HTR-8/SVneo (cell line): Measurements from ENCODE around the gene SIGLEC8.
A peak's percentile ranks its signal among the peaks of the same experiment; 100 is the strongest.
"Not testable (repeated sequence)": the region's sequence is repeated elsewhere in the genome, so short reads cannot be mapped to it uniquely, and the experiment has no call there.

Source experiments
- DNase-seq: peaks from one replicate; pipeline ENCODE4 v3.0.0; 2011; ENCODE audit warnings: low spot score, mixed read lengths; ENCODE audit not compliant: insufficient read length
- FAIRE-seq: peaks from 2 replicates; lab custom pipeline; 2011; peaks lifted over from hg19 to GRCh38; lab: Jason Lieb, UNC

The SIGLEC8 gene

DNA sequence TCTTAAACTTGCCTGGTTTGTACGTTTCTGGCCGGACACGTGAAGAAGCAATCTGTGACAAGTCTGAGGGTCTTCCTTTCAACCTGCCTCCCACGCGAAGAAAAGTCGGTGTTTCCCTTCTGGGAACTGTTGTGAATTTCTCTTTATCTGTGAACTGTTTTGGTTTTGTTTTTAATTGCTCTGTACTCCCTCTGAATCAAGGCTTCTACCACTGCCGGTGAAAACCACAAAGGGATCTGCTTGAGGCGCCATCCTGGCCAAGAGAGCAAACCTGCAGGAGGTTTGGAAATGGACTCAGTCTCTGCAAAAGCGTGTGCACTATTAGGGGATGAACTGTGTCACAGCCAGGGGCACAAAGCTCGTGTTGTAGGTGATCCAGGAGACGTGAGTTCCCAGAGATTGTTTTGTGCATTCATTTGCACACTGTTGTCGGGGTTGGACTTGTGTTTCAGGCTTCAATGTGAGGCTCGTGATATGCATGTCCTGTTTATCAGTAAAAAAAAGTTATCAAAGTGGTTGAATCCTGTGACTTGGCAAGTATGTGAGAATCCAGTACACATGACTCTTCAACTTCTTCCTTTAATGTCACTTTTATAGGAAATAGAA is 9.7 kb downstream of the SIGLEC8 start:
- DNase-seq (no peak), FAIRE-seq (no peak)

DNA sequence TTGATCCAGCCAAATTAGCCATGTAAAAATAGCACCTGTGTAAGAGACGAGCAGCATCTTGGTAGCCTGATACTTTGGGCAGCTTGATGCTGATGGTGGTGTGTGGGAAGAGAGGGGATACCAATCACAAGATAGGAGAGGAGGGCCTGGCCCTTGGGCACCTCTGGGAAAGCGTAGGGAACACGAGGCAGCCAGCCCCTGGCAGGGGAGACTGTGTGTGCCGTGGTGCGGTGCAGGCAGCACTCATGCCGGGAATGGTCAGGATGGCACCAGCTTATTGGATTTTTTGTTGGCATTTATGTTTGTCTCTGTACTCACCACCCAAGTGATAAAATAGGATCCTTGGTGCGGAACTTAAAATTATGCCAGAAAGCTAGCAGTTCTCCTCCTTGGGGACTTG is 10.2 kb downstream of the SIGLEC8 start:
- FAIRE-seq (no peak), DNase-seq (no peak)

DNA sequence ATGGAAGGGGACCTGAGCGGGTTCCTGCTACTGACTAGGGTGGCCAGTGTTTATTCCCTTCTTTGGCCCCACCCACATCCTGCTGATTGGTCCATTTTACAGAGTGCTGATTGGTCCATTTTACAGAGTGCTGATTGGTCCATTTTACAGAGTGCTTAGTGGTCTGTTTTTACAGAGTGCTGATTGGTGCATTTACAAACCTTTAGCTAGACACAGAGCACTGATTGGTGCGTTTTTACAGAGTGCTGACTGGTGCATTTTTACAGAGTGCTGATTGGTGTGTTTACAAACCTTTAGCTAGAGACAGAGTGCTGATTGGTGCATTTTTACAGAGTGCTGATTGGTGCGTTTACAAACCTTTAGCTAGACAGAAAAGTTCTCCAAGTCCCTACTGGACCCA is 10.7 kb downstream of the SIGLEC8 start:
- not testable (repeated sequence) for FAIRE-seq, DNase-seq

DNA sequence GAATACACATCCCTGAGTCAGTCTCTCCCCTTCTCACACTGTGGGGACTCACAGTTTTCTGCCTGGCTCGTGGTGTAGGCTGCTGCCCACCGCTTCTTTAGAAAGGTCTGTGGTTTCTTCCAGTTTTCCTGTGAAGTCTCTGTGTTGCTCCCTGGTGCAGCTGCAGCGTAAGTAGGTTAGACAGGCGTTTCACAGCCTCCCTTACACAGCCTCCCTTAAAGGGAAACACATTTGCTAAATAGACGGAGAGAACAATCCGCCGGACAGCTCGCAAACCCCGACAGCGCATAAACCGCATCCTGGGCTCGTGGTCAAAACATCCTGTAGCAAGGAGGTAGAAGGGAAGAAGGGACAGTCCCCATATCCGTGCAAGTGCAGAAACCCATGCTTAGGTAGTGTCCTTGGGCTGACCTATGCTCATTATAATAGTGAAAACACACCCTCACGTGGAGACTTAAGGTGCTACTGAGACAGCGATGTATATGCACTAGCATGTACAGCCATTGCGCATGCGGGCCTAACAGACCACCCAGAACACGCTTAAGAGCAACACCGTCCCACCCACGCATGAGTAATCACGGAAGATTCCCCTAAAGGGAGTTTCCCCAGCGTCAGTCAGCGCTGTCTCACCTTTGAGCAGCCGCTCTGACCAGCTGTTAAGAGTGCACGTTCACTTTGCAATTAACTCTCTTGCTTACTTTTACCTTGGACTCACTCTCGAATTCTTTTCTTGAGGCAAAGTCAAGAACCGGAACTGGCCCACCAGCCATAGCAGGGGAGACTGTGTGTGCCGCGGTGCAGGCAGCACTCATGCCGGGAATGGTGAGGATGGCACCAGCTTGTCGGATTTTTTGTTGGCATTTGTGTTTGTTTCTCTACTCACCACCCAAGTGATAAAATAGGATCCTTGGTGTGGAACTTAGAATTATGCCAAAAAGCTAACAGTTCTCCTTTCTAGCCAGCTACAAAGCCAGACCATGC is 16.6 kb downstream of the SIGLEC8 start:
- FAIRE-seq: no peak
- no peak for DNase-seq

GRCh38 chr19:51440846-51441409 is 17.3 kb downstream of the SIGLEC8 start:
- no peak for FAIRE-seq

DNA sequence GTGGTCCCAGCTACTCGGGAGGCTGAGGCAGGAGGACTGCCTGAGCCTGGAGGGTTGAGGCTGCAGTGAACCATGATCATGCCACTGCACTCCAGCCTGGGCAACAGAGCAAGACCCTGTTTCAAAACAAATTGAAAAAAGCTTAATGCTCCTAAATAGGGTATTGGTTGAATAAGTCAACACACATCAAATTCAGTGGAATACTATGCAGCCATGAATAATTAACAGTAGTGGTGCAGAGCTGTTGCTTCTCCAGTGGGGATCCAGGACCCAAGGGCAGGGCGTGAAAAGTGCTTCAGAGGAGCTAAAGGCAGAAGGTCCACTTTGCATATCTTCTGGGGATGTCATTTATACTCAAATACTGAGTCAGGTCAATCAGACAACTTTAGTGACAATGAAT is 18.2 kb downstream of the SIGLEC8 start:
- DNase-seq: no peak
- no peak for FAIRE-seq

More at GRCh38 chr19:51440846-51441409, 17.3 kb downstream of the SIGLEC8 start:
- DNase-seq: no peak

DNA sequence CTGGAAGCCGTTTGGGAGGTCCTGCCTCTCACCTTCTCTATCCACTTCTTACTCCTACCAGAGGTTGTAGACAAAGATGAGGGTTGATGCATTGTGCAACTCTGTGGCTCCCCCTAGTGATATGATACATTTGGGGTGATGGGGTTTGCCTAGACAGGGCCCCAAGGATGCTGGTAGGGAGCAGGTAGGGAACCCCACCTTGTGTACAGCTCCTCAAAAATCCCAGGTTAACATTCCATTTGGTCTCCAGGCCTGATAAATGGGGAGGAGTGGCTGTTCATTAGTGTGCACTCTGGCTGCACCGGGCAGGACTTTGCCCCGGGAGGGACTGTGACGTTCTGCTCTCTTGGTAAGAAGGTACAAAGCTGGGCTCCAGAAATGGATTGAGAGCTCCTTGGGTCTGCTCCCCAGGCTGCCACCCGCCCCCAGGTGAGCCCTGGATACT is 19.2 kb downstream of the SIGLEC8 start:
- FAIRE-seq: no peak
- DNase-seq: no peak

- no peak for DNase-seq
These were observed 23.8 kb downstream of the SIGLEC8 start for GRCh38 chr19:51434456-51434855.

GRCh38 chr19:51433043-51433442 is 25.2 kb downstream of the SIGLEC8 start:
- DNase-seq (no peak), FAIRE-seq (no peak)

More at GRCh38 chr19:51434456-51434855, 23.8 kb downstream of the SIGLEC8 start:
- no peak for FAIRE-seq

- DNase-seq (no peak), FAIRE-seq (no peak)
These were observed 27.1 kb downstream of the SIGLEC8 start for GRCh38 chr19:51431124-51431523.

DNA sequence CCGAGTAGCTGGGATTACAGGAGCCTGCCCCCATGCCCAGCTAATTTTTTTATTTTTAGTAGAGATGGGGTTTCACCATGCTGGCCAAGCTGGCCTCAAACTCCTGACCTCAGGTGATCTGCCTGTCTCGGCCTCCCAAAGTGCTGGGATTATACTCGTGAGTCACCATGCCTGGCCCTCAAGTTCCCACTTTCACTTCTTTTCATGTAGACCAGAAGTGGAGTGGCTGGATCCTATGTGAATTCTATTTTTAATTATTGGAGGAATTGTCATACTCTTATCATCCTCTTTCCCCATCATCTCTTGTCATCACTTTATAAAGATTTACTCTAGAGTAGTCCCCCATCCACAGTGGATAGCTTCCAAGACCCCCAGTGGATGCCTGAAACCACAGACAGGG is 28.0 kb downstream of the SIGLEC8 start:
- DNase-seq (no peak), FAIRE-seq (no peak)

- FAIRE-seq: no peak
These were observed 31.1 kb downstream of the SIGLEC8 start for GRCh38 chr19:51427201-51427600.

DNA sequence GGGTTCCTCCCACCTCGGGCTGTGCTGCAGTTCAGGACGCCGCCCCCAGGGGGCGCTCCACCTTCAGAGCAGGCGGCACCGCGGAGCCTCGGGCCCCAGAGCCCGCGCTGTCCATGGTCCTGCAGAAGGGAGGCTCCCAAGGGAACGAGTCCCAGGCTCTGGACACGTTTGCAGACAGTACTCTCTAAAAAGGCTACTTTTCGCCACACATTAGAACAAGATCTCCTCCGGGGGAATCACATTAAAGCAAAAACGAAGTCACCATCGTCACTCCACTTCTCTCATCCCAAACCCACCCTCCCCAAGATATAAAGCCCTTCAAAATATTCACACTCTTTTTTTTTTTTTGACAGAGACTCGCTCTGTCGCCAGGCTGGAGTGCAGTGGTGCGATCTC is 36.2 kb downstream of the SIGLEC8 start:
- peak; percentile 81 for DNase-seq
- no peak for FAIRE-seq

More at GRCh38 chr19:51427201-51427600, 31.1 kb downstream of the SIGLEC8 start:
- DNase-seq: no peak

DNA sequence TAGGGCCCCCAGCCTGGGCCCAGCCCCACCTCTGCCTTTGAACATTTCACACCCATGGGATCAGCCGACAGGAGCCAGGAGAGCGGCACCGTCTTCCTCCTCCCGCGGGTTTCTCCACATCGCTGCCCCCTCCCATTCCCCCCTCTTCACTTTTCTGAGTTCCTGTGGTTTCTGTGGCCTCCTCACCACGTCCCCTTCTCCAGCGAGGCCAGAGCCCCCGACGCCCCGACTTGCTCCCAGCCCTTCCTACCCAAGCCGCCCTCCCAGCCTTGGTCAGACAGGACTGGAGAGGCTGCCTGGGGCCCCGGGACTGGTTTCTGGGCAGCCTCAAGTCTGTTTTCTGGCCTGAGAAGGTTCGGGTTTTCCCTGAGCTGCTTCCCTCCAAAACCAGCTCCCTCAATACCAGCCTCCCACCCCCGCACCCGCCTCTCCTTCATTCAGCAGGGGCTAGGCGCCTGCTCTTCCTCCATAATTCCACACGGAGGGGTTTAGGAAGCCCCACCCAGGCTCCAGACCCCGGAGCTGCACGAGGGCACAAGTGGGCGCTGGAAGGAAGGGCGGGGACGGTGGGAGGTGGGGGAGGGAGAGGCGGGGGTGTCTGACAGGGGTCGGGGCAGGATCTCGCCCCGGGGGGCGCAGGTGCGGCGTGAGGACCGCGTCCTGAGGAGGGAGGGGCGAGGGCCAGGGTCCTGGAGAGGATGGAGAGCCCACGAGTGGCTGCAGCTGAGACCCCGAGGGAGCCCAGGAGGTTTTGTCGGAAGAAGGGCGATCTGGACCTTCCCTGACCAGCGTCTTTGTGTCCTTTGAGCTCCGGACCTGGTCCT is 36.8 kb downstream of the SIGLEC8 start:
- FAIRE-seq (no peak), DNase-seq (no peak)

DNA sequence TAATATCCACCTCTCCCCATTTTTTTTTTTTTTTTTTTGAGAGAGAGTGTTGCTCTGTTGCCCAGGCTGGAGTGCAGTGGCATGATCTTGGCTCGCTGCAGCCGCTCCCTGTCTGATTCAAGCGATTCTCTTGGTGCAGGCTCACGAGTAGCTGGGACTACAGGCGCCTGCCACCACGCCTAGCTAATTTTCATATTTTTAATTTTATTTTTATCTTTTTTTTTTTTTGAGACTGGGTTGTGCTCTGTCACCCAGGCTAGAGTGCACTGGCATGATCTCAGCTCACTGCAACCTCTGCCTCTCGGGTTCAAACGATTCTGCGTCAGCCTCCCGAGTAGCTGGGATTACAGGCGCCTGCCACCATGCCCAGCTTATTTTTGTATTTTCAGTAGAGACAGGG is 37.7 kb downstream of the SIGLEC8 start:
- FAIRE-seq, DNase-seq: not testable (repeated sequence)

- DNase-seq: no peak
- FAIRE-seq: no peak
These were observed 39.5 kb downstream of the SIGLEC8 start for GRCh38 chr19:51418707-51419106.

GRCh38 chr19:51417810-51418157 is 40.5 kb downstream of the SIGLEC8 start:
- FAIRE-seq (no peak), DNase-seq (no peak)

DNA sequence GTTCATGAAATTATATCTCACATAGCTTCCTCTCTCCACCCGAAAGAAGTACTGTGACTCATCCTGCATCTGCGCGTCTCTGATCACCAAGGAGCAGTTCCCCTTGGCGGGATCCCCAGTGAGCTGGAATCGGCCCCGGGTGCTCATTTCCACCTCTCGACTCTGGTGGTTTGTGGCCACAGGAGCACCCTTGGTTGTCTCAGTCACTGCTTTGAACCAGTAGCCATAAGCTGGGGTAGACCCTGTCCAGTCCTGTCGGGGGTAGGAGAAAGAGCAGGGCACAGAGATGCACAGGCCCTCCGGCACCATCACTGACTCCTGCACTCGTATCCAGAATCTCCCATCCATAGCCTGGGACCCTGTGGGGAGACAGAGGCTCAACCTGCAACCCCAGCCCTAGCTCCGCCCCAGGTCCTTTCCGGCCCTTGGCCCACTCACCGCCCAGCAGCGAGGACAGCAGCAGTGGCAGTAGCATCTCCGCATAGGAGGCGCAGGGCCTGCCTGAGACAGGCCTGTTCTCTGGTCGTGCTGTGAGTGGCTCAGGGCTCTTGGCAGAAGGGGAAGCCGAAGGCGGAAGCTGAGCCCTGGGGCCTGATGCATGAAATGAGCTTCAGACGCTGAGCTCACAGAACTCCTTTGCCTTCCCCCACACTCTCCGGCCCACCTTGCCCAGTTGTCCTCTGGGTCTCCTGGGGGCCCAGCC is 41.0 kb downstream of the SIGLEC8 start, which contains the start of gene SIGLEC10:
Gene SIGLEC10, minus strand, starts transcription at position 536 of the 703 bp plus-strand sequence. Its CDS starts 61 bp downstream, at position 475.
- FAIRE-seq (no peak), DNase-seq (no peak)

DNA sequence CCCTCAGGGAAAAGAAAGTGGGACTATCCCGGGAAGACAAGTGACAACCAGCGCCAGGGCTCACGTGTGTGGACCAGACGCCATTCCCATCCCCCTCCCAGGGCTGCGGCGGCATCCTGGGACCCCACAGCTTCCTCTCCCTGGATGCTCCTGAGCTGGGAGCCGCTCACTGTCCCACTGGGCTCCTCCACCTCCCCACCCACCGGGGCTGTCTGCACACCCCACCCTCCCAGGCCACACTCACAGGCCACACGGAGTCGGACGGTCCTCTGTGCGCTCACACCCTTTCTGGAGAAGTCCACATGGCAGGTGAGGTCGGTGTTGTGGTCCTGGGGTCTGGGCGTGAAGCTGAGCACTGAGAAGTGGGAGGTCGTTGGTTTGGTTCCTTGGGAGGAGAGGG is 41.8 kb downstream of the SIGLEC8 start:
- DNase-seq, FAIRE-seq: not testable (repeated sequence)
